Upper lobe of left lung (tissue), 4 donors: Measurements from ENCODE around the gene CDHR3.
"Not testable (repeated sequence)": the region's sequence is repeated elsewhere in the genome, so short reads cannot be mapped to it uniquely, and the experiment has no call there.

Source experiments
- CTCF ChIP-seq, 6 experiments: fragments of 450-650 bp in 4 of 6; fragments of 200-600 bp in 2 of 6; sonication (generic) in 2 of 6; IDR thresholded peaks; one replicate each; pipeline ENCODE4 v1.5.1; 2016 to 2019; ENCODE audit warnings: antibody characterized with exemption in 6 of 6
- POLR2A ChIP-seq, 4 donors: fragments of 450-650 bp; IDR thresholded peaks; one replicate each; pipeline ENCODE4 v1.5.1; 2016 to 2017; ENCODE audit warnings: antibody characterized with exemption in 4 of 4, mild to moderate bottlenecking in 2 of 4

DNA sequence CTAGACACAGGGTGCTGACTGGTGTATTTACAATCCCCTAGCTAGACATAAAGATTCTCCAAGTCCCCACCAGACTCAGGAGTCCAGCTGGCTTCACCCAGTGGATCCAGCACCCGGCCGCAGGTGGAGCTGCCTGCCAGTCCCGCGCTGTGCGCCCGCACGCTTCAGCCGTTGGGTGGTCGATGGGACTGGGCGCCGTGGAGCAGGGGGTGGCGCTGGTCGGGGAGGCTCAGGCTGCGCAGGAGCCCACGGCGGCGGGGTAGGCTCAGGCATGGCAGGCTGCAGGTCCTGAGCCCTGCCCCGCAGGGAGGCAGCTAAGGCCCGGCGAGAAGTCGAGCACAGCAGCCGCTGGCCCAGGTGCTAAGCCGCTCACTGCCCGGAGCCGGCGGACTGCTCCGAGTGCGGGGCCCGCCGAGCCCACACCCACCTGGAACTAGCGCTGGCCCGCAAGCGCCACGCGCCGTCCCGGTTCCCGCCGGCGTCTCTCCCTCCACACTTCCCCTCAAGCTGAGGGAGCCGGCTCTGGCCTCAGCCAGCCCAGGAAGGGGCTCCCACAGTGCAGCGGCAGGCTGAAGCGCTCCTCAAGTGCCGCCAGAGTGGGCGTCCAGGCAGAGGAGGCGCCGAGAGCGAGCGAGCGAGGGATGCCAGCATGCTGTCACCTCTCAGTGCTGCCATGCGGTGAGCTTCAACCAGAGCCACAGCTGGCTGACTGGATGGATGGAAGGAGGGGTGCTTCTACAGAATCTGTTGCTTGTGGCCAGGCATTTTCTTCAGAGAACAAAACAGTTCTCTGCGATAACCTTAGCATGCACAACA lies 7.2 kb upstream of the CDHR3 start:
- TF ChIP-seq CTCF, POLR2A (IDR thresholded peaks at IDR 0.05): not testable (repeated sequence)
